Ishikawa (cell line): ENCODE data around the gene PGAP6.

ENCODE experiments used
- CEBPB ChIP-seq: IDR thresholded peaks from 2 replicates; pipeline ENCODE4 v1.6.1; 2012
- CREB1 ChIP-seq: IDR thresholded peaks from 2 replicates; pipeline ENCODE4 v1.6.1; 2012; ENCODE audit warnings: low read depth
- EGR1 ChIP-seq: IDR thresholded peaks from 2 replicates; pipeline ENCODE4 v1.6.1; 2012
- EP300 ChIP-seq: IDR thresholded peaks from 2 replicates; pipeline ENCODE4 v1.6.1; 2012; ENCODE audit warnings: borderline replicate concordance
- FOXM1 ChIP-seq: IDR thresholded peaks from 2 replicates; pipeline ENCODE4 v1.6.1; 2012; ENCODE audit warnings: low read depth, borderline replicate concordance
- MAX ChIP-seq: IDR thresholded peaks from 2 replicates; pipeline ENCODE4 v1.6.1; 2012
- NFIC ChIP-seq: IDR thresholded peaks from 2 replicates; pipeline ENCODE4 v1.6.1; 2012
- RAD21 ChIP-seq: IDR thresholded peaks from 2 replicates; pipeline ENCODE4 v1.6.1; 2012; ENCODE audit warnings: low read depth
- REST ChIP-seq: IDR thresholded peaks from 2 replicates; pipeline ENCODE4 v1.6.1; 2012; ENCODE audit warnings: low read depth, mild to moderate bottlenecking
- TAF1 ChIP-seq: IDR thresholded peaks from 2 replicates; pipeline ENCODE4 v1.6.1; 2012; ENCODE audit warnings: low read depth, mild to moderate bottlenecking
- TCF12 ChIP-seq: IDR thresholded peaks from 2 replicates; pipeline ENCODE4 v1.6.1; 2012; ENCODE audit warnings: low read depth
- TEAD4 ChIP-seq: IDR thresholded peaks from 2 replicates; pipeline ENCODE4 v1.6.1; 2012
- USF1 ChIP-seq: IDR thresholded peaks from 2 replicates; pipeline ENCODE4 v1.6.1; 2012
- YY1 ChIP-seq: IDR thresholded peaks from 2 replicates; pipeline ENCODE4 v1.6.1; 2012; ENCODE audit warnings: low read depth
- ZBTB7A ChIP-seq: IDR thresholded peaks from 2 replicates; pipeline ENCODE4 v1.6.1; 2012; ENCODE audit warnings: low read depth

Gene PGAP6

GRCh38 chr16:347203-347602, 34.6 kb downstream of the PGAP6 start:
- TF ChIP-seq EP300 (no peak), YY1 (no peak), MAX (no peak), TAF1 (no peak), CREB1 (no peak), REST (no peak), NFIC (no peak), FOXM1 (no peak), EGR1 (no peak), ZBTB7A (no peak)

- no peak for TF ChIP-seq NFIC
- TF ChIP-seq REST, result no peak
- TF ChIP-seq RAD21, result no peak
- no peak for TF ChIP-seq TAF1
These were observed 35.2 kb downstream of the PGAP6 start for GRCh38 chr16:346587-346986.

GRCh38 chr16:345772-346171, 36.0 kb downstream of the PGAP6 start:
- TF ChIP-seq USF1, result no peak
- no peak for TF ChIP-seq CEBPB
- TF ChIP-seq TCF12, result no peak
- no peak for TF ChIP-seq YY1
- TF ChIP-seq REST, result no peak

GRCh38 chr16:342455-343213, 39.1 kb downstream of the PGAP6 start:
- no peak for TF ChIP-seq EP300
- TF ChIP-seq TAF1, result no peak
- TF ChIP-seq REST, result no peak
- TF ChIP-seq CREB1, result no peak
- TF ChIP-seq NFIC, result no peak
- no peak for TF ChIP-seq RAD21
- no peak for TF ChIP-seq YY1
- TF ChIP-seq TCF12, result no peak
- TF ChIP-seq USF1, result no peak
- TF ChIP-seq MAX, result no peak
- TF ChIP-seq TEAD4, result no peak
- no peak for TF ChIP-seq CEBPB
- no peak for TF ChIP-seq EGR1
- TF ChIP-seq ZBTB7A, result no peak
- no peak for TF ChIP-seq FOXM1
